Esophagus squamous epithelium (tissue), 4 donors: ENCODE results near the gene TRH.

Experiments
- CTCF ChIP-seq, 6 experiments: fragments of 450-650 bp in 4 of 6; fragments of 200-600 bp in 2 of 6; sonication (generic) in 2 of 6; IDR thresholded peaks; one replicate each; pipeline ENCODE4 v1.5.1; 2016 to 2019; ENCODE audit warnings: antibody characterized with exemption in 6 of 6, mild to moderate bottlenecking in 4 of 6, moderate library complexity in 4 of 6
- POLR2A ChIP-seq, 4 donors: fragments of 450-650 bp; IDR thresholded peaks; one replicate each; pipeline ENCODE4 v1.6.1; 2017; ENCODE audit warnings: antibody characterized with exemption in 4 of 4, mild to moderate bottlenecking in 4 of 4, moderate library complexity in 3 of 4

- TF ChIP-seq CTCF (IDR thresholded peaks at IDR 0.05) = no peak
- TF ChIP-seq POLR2A (IDR thresholded peaks at IDR 0.05) = no peak
Observed at GRCh38 chr3:129943020-129943419, 31.5 kb upstream of the TRH start.
